IMR-90 (cell line): ENCODE measurements around the gene CLTRN. TPM values are rescaled to one million over a fixed set of nuclear protein-coding genes. Genes with fewer than 3 reads are reported as not detected.
"Not testable (repeated sequence)": the region's sequence is repeated elsewhere in the genome, so short reads cannot be mapped to it uniquely, and the experiment has no call there.

Experiments used
- ATAC-seq: fragments of 200-7000 bp; cut with Tn5 transposase; 2 replicates; pipeline ENCODE4 v1.9.1; 2020; ENCODE audit warnings: low read depth, mild to moderate bottlenecking, moderate library complexity
- BruUV-seq: library from RNA; stranded (reverse); fragments of 400-500 nt; replicated peaks from 2 replicates; lab custom pipeline; 2021; lab: Mats Ljungman, UMichigan
- CTCF ChIA-PET: fragments of 300-600 bp; formaldehyde crosslinking; extraction: SDS; loops from one replicate; lab custom pipeline; 2021; ENCODE audit warnings: antibody characterized with exemption; lab: Yijun Ruan, JAX
- POLR2A ChIA-PET: fragments of 300-600 bp; sonication (Branson Sonifier 250); formaldehyde crosslinking; loops from one replicate; lab custom pipeline; 2022; ENCODE audit warnings: antibody characterized with exemption; ENCODE audit not compliant: unreplicated experiment; lab: Charles Lee
- DNase-seq: peaks from one replicate; pipeline ENCODE4 v3.0.0; 2013
- H2AFZ ChIP-seq: replicated peaks from 2 replicates; pipeline ENCODE3; 2013; ENCODE audit warnings: low read length, mild to moderate bottlenecking; ENCODE audit not compliant: poor library complexity
- H2AK5ac ChIP-seq: 2 replicates; pipeline ENCODE4 v1.6.1; 2013; ENCODE audit warnings: low read depth, low read length, inconsistent platforms
- H2AK9ac ChIP-seq: replicated peaks from 2 replicates; pipeline ENCODE3; 2013; ENCODE audit warnings: mild to moderate bottlenecking, low read depth, low read length, moderate library complexity; ENCODE audit not compliant: poor library complexity
- H2BK120ac ChIP-seq: 2 replicates; pipeline ENCODE4 v1.6.1; 2013; ENCODE audit warnings: low read depth, low read length, inconsistent platforms
- H2BK15ac ChIP-seq: 3 replicates; pipeline ENCODE4 v1.6.1; 2013; ENCODE audit warnings: low read depth, low read length, inconsistent platforms
- H2BK20ac ChIP-seq: 2 replicates; pipeline ENCODE4 v1.6.1; 2013; ENCODE audit warnings: low read depth, mild to moderate bottlenecking, inconsistent platforms, low read length, moderate library complexity
- H2BK5ac ChIP-seq: 2 replicates; pipeline ENCODE4 v1.6.1; 2013; ENCODE audit warnings: mild to moderate bottlenecking, low read depth, low read length, inconsistent platforms; ENCODE audit not compliant: poor library complexity, severe bottlenecking
- H3K14ac ChIP-seq: replicated peaks from 2 replicates; pipeline ENCODE4 v1.6.1; 2013; ENCODE audit warnings: low read depth, low read length, inconsistent platforms
- H3K18ac ChIP-seq: 2 replicates; pipeline ENCODE4 v1.6.1; 2013; ENCODE audit warnings: low read depth, low read length, control low read depth
- H3K23ac ChIP-seq: 2 replicates; pipeline ENCODE4 v1.6.1; 2013; ENCODE audit warnings: low read depth, low read length, inconsistent platforms
- H3K27ac ChIP-seq: 2 replicates; pipeline ENCODE4 v1.5.1; 2013; ENCODE audit warnings: mild to moderate bottlenecking, control low read depth, low read length; ENCODE audit not compliant: insufficient read depth
- H3K27me3 ChIP-seq: 2 replicates; pipeline ENCODE4 v1.6.1; 2013; ENCODE audit warnings: low read length; ENCODE audit not compliant: control insufficient read depth, insufficient read depth
- H3K36me3 ChIP-seq: 2 replicates; pipeline ENCODE4 v1.6.1; 2013; ENCODE audit warnings: low read length, mixed read lengths; ENCODE audit not compliant: control insufficient read depth, insufficient read depth
- H3K4ac ChIP-seq: 2 replicates; pipeline ENCODE4 v1.6.1; 2013; ENCODE audit warnings: low read depth, low read length, inconsistent platforms
- H3K4me1 ChIP-seq: 2 replicates; pipeline ENCODE4 v1.6.1; 2013; ENCODE audit warnings: low read length, mixed read lengths; ENCODE audit not compliant: control insufficient read depth, insufficient read depth
- H3K4me2 ChIP-seq: 2 replicates; pipeline ENCODE4 v1.6.1; 2013; ENCODE audit warnings: low read depth, mild to moderate bottlenecking, control low read depth, low read length, moderate library complexity
- H3K4me3 ChIP-seq: 2 replicates; pipeline ENCODE4 v1.5.1; 2013; ENCODE audit warnings: low read depth, mild to moderate bottlenecking, control low read depth, low read length, moderate library complexity; ENCODE audit not compliant: insufficient read depth
- H3K56ac ChIP-seq: 2 replicates; pipeline ENCODE4 v1.6.1; 2013; ENCODE audit warnings: low read length, inconsistent platforms; ENCODE audit not compliant: insufficient read depth; ENCODE audit errors: extremely low read depth
- H3K79me1 ChIP-seq, 2 experiments: 2 replicates each; pipeline ENCODE4 v1.6.1; 2013; ENCODE audit warnings: low read length in 2 of 2, inconsistent platforms in 1 of 2, low read depth in 1 of 2
- H3K9ac ChIP-seq: 2 replicates; pipeline ENCODE4 v1.6.1; 2013; ENCODE audit warnings: low read depth, low read length, control low read depth
- H3K9me1 ChIP-seq: 2 replicates; pipeline ENCODE4 v1.6.1; 2013; ENCODE audit warnings: low read length, inconsistent platforms; ENCODE audit not compliant: insufficient read depth
- H3K9me3 ChIP-seq: 2 replicates; pipeline ENCODE4 v1.6.1; 2013; ENCODE audit warnings: low read length; ENCODE audit not compliant: control insufficient read depth, insufficient read depth
- H4K20me1 ChIP-seq: 2 replicates; pipeline ENCODE4 v1.6.1; 2013; ENCODE audit warnings: low read length, inconsistent platforms; ENCODE audit not compliant: insufficient read depth
- H4K5ac ChIP-seq: 2 replicates; pipeline ENCODE4 v1.6.1; 2013; ENCODE audit warnings: mild to moderate bottlenecking, low read depth, low read length, control low read depth
- H4K8ac ChIP-seq, 2 experiments: 2 replicates each; pipeline ENCODE4 v1.6.1; 2013; ENCODE audit warnings: low read depth in 2 of 2, low read length in 2 of 2, control low read depth in 1 of 2, inconsistent platforms in 1 of 2
- H4K91ac ChIP-seq: 2 replicates; pipeline ENCODE4 v1.6.1; 2013; ENCODE audit warnings: low read depth, low read length, inconsistent platforms; ENCODE audit not compliant: insufficient read depth
- WGBS, 2 experiments: methylation state at CpG; one replicate each; pipeline versions ENCODE4 v1.1.5 to v1.1.7; 2013; ENCODE audit warnings: missing lambda C conversion rate in 2 of 2; ENCODE audit not compliant: insufficient read length in 1 of 2; ENCODE audit errors: extremely low coverage in 2 of 2; 5-methylcytosine and 5-hydroxymethylcytosine counted together
- dilution Hi-C: fragments of 300-500 bp; cut with HindIII; formaldehyde crosslinking; loops from one replicate; pipeline ENCODE4 v1.14.3; 2018; ENCODE audit warnings: low sequenced_read_pairs; ENCODE audit not compliant: unreplicated experiment
- in situ Hi-C: fragments of 300-500 bp; cut with MboI; formaldehyde crosslinking; loops from 3 replicates; pipeline ENCODE4 v1.14.3; 2019; ENCODE audit warnings: low sequenced_read_pairs, inconsistent platforms, mixed read lengths
- intact Hi-C: fragments of 100-400 bp; cut with micrococcal nuclease; formaldehyde crosslinking; loops from 2 replicates; pipeline ENCODE4 v1.10.0; 2022
- polyA plus RNA-seq, 3 experiments: library from polyadenylated mRNA; depleted of rRNA; stranded (reverse); fragments of >200 nt; gene quantifications; 2 replicates each; pipeline ENCODE4 v1.2.3, GENCODE V29; 2012; ENCODE audit warnings: low replicate concordance in 1 of 3
- total RNA-seq: library from RNA; depleted of rRNA; stranded (reverse); fragments of >200 nt; gene quantifications from 2 replicates; pipeline ENCODE4 v1.2.3, GENCODE V29; 2012

CLTRN gene
- total and polyA plus RNA-seq, 2 of the 4 experiments (the other 2 are of a cell fraction): under 0.01 to 0.17 TPM

DNA sequence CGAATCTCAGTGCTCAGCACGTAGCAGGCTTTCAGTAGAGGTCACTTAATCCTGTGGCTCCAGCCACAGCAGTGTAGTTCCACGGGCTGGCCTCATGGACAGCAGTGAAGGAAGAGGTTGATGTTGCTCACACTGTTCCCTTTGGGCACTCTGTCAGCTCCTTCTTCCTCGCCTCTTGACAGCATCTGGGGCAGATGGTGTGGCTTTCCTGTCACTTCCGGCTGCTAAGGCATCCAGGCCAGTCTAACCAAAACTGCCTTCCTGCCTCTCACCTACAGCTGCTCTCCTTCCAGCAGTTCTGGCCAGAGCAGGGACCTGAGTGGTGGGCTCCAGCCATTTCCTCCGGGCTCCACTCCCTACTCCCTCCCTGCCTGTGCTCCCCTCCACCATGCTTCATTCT, 9.8 kb downstream of the CLTRN start:
- BruUV-seq, dilution Hi-C loops, intact Hi-C loops: not testable (repeated sequence)

More for the DNA sequence above, 9.8 kb downstream of the CLTRN start:
- H2BK20ac ChIP-seq, H3K9me1 ChIP-seq, CTCF ChIA-PET, H2AK5ac ChIP-seq, H3K4ac ChIP-seq, H3K56ac ChIP-seq, H3K18ac ChIP-seq, H3K36me3 ChIP-seq, H3K4me3 ChIP-seq, H2BK15ac ChIP-seq, H3K9ac ChIP-seq, H2BK5ac ChIP-seq, H2BK120ac ChIP-seq, H3K14ac ChIP-seq, H4K5ac ChIP-seq, H3K4me1 ChIP-seq, POLR2A ChIA-PET, H3K9me3 ChIP-seq, H3K23ac ChIP-seq, H2AFZ ChIP-seq, H3K4me2 ChIP-seq, H4K8ac ChIP-seq, ATAC-seq, DNase-seq, H4K91ac ChIP-seq, H4K20me1 ChIP-seq, H3K79me1 ChIP-seq, H3K27ac ChIP-seq, H2AK9ac ChIP-seq, in situ Hi-C loops: not testable (repeated sequence)
- WGBS, 2 experiments: no CpG with 5 or more reads among the region's 6 CpGs
- H3K27me3 ChIP-seq: peaks cover 19% of the 10 kb centered on the region
